Kidney (tissue), 14 donors: Measurements from ENCODE around the gene EWSR1. TPM values are rescaled to one million over a fixed set of nuclear protein-coding genes. Genes with fewer than 3 reads are reported as not detected.

Source experiments
- DNase-seq, 5 donors: peaks; one replicate each; pipeline ENCODE4 v3.0.0-alpha.2; 2013 to 2020
- FAIRE-seq: peaks from 2 replicates; lab custom pipeline; 2012; peaks lifted over from hg19 to GRCh38; lab: Jason Lieb, UNC
- H3K27ac ChIP-seq, 2 donors: one replicate each; pipeline ENCODE4 v1.7.0; 2013; ENCODE audit warnings: low read depth in 2 of 2, low read length in 2 of 2, inconsistent platforms in 1 of 2
- H3K27me3 ChIP-seq: one replicate; pipeline ENCODE4 v1.7.1; 2013; ENCODE audit warnings: low read length, inconsistent platforms; ENCODE audit not compliant: control insufficient read depth, insufficient read depth
- H3K36me3 ChIP-seq, 3 donors: one replicate each; pipeline versions ENCODE4 v1.7.0 to v1.7.1; 2013; ENCODE audit warnings: low read length in 3 of 3, control low read depth in 1 of 3, inconsistent platforms in 1 of 3; ENCODE audit not compliant: insufficient read depth in 3 of 3, control insufficient read depth in 2 of 3
- H3K4me1 ChIP-seq, 3 donors: one replicate each; pipeline versions ENCODE4 v1.7.0 to v1.7.1; 2013; ENCODE audit warnings: low read length in 3 of 3, inconsistent platforms in 1 of 3, low read depth in 1 of 3; ENCODE audit not compliant: control insufficient read depth in 2 of 3, insufficient read depth in 2 of 3
- H3K4me3 ChIP-seq, 3 donors: one replicate each; pipeline versions ENCODE4 v1.7.0 to v1.8.1; 2013; ENCODE audit warnings: low read length in 3 of 3, control low read depth in 1 of 3, inconsistent platforms in 1 of 3
- H3K9ac ChIP-seq, 3 donors: one replicate each; pipeline versions ENCODE4 v1.7.0 to v1.7.1; 2013; ENCODE audit warnings: low read length in 3 of 3, control low read depth in 1 of 3, inconsistent platforms in 1 of 3
- H3K9me3 ChIP-seq, 3 donors: one replicate each; pipeline versions ENCODE4 v1.7.0 to v1.7.1; 2013; ENCODE audit warnings: low read length in 3 of 3, control low read depth in 1 of 3, inconsistent platforms in 1 of 3; ENCODE audit not compliant: control insufficient read depth in 2 of 3, insufficient read depth in 1 of 3
- intact Hi-C: fragments of 100-400 bp; cut with DNase I; formaldehyde crosslinking; loops from one replicate; pipeline ENCODE4 v1.11.1; 2022
- polyA plus RNA-seq: library from polyadenylated mRNA; stranded (reverse); fragments of 350-450 nt; fragmentation: Illumina TruSeq; extraction: RNeasy Lipid Tissue Mini Kit (QIAGEN cat#74804); gene quantifications from one replicate; pipeline ENCODE4 v1.2.3, GENCODE V29; 2014; ENCODE audit warnings: low read depth, low replicate concordance; ENCODE audit not compliant: insufficient read depth
- total RNA-seq: library from RNA; stranded (reverse); fragmentation: NEBNext Ultra II Directional; extraction: Animal tissue kit (Norgen Biotek cat#: 25700); gene quantifications from one replicate; pipeline ENCODE4 v1.2.1, GENCODE V29; 2021
- TF ChIP-seq, protein P1 (sequence below): IDR thresholded peaks from 3 replicates; pipeline ENCODE4 v1.5.1; 2012; ENCODE audit warnings: mild to moderate bottlenecking, moderate library complexity, borderline replicate concordance; ENCODE audit not compliant: insufficient read depth; ENCODE audit errors: extremely low read depth
- donor health status: control.
- donor health status: control.
- donor health status: control.
- donor health status: control.
- donor health status: control.
- donor health status: DM: yes; HTN: yes; CAD: no.
- donor health status: Normal renal cell carcinoma (clear cell type).

The EWSR1 gene
- total and polyA plus RNA-seq, 2 donors from 2014 or later, result 124 to 214 TPM

DNA sequence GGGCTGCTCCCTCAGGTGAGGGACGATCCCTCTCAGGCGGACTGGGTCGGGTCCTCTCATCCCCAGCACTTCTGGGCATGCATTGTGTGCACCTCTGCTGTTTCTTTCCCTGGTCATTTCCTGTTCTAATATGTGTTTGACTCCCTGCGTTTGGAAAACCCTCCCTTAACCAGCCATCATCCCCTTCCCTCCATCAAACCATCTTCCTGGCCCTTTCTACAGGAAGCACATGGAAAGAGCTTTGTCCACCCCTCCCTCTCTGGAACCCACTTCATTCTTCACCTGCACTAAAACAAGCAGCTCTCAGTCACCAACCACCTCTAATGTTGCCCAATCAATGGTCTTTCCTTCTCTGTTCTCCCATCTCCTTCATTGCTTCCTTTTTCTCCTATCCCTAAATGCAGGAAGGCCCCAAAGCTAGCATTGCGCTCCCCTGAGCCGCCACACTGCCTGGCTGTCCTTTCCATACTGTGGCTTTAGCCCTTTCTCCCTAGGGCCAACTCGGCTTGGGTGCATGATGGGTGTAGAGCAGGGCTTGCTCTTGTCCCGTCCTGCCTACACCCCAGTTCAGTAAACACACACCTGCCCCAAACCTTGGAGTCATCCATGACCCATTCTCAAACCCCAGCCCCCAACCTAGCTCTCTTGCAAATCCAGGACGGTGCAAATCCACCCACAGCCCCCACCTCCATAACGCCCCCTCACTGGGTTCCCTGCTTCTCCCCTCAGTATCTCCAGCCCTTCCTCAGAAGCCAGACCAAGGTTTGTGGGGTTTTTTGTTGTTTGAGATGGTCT lies 32.9 kb downstream of the EWSR1 start:
- DNase-seq, result no peak
- no peak for FAIRE-seq
- intact Hi-C loops, result no loop called here

DNA sequence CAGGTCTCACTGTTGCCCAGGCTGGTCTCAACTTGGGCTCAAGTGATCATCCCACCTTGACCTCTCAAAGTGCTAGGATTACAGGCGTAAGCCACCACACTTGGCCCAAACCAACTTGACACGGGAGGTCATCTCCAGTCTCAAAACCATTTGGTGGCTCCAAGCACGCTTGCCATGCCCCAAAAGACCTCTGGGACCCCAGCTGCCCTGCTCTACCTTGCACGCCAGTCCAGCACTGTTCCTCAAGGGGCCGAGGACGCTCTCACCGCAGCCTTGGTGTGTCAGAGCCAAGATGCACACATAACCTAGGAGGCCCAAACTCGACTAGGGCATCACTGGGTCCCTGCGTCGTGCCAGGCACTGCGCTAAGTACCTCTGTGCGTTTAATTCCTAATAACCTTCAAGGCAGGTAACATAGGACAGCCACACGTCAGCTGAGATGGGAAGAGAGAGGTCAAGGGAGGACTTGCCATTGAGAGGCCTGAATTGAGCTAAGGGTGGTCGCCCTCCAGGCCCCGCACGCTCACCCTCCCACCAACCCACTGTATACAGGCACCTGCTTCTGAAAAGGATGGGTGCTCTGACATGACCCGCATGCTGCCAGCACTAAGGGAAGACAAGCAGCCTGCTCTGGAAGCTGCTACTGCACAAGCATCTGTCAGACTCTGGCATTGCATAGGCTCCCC lies 33.8 kb downstream of the EWSR1 start:
- Histone ChIP-seq H3K9ac (no peak overlapping the region), H3K4me3 (no peak overlapping the region), H3K4me1 (peaks cover 0 to 14% (median 7%) of the 10 kb centered on the region in 3 donors), H3K27me3 (no peaks in the 10 kb centered on the region), H3K27ac (no peak overlapping the region), H3K9me3 (no peaks in the 10 kb centered on the region), H3K36me3 (peaks cover 14 to 30% (median 28%) of the 10 kb centered on the region in 3 donors)
- intact Hi-C loops, result no loop called here
- no peak for DNase-seq
- no peak for FAIRE-seq
- TF ChIP-seq, protein P1, sequence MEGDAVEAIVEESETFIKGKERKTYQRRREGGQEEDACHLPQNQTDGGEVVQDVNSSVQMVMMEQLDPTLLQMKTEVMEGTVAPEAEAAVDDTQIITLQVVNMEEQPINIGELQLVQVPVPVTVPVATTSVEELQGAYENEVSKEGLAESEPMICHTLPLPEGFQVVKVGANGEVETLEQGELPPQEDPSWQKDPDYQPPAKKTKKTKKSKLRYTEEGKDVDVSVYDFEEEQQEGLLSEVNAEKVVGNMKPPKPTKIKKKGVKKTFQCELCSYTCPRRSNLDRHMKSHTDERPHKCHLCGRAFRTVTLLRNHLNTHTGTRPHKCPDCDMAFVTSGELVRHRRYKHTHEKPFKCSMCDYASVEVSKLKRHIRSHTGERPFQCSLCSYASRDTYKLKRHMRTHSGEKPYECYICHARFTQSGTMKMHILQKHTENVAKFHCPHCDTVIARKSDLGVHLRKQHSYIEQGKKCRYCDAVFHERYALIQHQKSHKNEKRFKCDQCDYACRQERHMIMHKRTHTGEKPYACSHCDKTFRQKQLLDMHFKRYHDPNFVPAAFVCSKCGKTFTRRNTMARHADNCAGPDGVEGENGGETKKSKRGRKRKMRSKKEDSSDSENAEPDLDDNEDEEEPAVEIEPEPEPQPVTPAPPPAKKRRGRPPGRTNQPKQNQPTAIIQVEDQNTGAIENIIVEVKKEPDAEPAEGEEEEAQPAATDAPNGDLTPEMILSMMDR, result no peak

More for the DNA sequence above, 32.9 kb downstream of the EWSR1 start:
- H3K4me3 ChIP-seq, result no peak overlapping the region
- H3K27ac ChIP-seq, result no peak overlapping the region
- H3K36me3 ChIP-seq, result peaks cover 18 to 38% (median 35%) of the 10 kb centered on the region in 3 donors
- no peaks in the 10 kb centered on the region for H3K27me3 ChIP-seq
- no peaks in the 10 kb centered on the region for H3K9me3 ChIP-seq
- TF ChIP-seq, protein P1, result no peak
- H3K9ac ChIP-seq, result no peak overlapping the region
- peaks cover 0 to 14% (median 7%) of the 10 kb centered on the region in 3 donors for H3K4me1 ChIP-seq

DNA sequence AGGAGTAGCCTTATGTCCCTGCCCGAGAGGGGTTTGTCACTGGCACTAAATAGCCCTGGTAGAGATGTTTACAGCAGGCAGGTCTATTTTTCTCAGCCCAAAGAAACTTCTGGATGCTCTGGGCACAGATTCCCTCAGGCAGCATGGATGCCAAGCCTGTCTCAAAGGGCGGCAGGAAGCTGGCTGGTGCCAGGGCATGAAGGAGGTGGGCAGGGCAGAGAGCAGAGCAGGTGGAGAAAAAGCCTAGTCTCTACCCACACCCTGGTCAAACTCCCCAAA lies 34.3 kb downstream of the EWSR1 start:
- TF ChIP-seq, protein P1, result no peak
- no peak for FAIRE-seq
- Histone ChIP-seq H3K9me3 (no peaks in the 10 kb centered on the region), H3K27me3 (no peaks in the 10 kb centered on the region), H3K9ac (no peak overlapping the region), H3K4me3 (no peak overlapping the region), H3K36me3 (peaks cover 10 to 25% (median 23%) of the 10 kb centered on the region in 3 donors), H3K4me1 (peaks cover 0 to 16% (median 7%) of the 10 kb centered on the region in 3 donors), H3K27ac (no peak overlapping the region)
- DNase-seq, result no peak
- intact Hi-C loops, result no loop called here
